CD4-positive, alpha-beta T cell (primary cell): ENCODE data around the gene MFAP5. TPM values are rescaled to one million over a fixed set of nuclear protein-coding genes. Genes with fewer than 3 reads are reported as not detected.

ENCODE experiments used
- ATAC-seq: fragments of 200-7000 bp; cut with Tn5 transposase; one replicate; pipeline ENCODE4 v1.10.0; 2022; ENCODE audit warnings: mild to moderate bottlenecking; ENCODE audit not compliant: poor library complexity
- CTCF ChIA-PET: fragments of 350-600 bp; sonication (Branson Sonifier 250); formaldehyde crosslinking; loops from one replicate; lab custom pipeline; 2021; ENCODE audit warnings: antibody characterized with exemption, inconsistent platforms; lab: Charles Lee
- POLR2A ChIA-PET: fragments of 350-600 bp; sonication (Branson Sonifier 250); formaldehyde crosslinking; loops from one replicate; lab custom pipeline; 2021; ENCODE audit warnings: antibody characterized with exemption, inconsistent platforms; lab: Charles Lee
- DNase-seq, 14 experiments: peaks; one replicate each; pipeline ENCODE4 v3.0.0-alpha.2; 2013 to 2020; ENCODE audit warnings: mixed read lengths in 2 of 14
- H3K27ac ChIP-seq, 2 donors: one replicate each; pipeline versions ENCODE4 v1.5.1 to v1.7.0; 2013; ENCODE audit warnings: low read length in 2 of 2, low read depth in 1 of 2, mild to moderate bottlenecking in 1 of 2
- H3K27me3 ChIP-seq, 2 experiments: 1 replicate in 1 of 2; 2 replicates in 1 of 2; pipeline versions ENCODE4 v1.6.1 to v1.7.0; 2013; ENCODE audit warnings: low read length in 2 of 2, control low read depth in 1 of 2, mild to moderate bottlenecking in 1 of 2, moderate library complexity in 1 of 2; ENCODE audit not compliant: insufficient read depth in 2 of 2, control insufficient read depth in 1 of 2
- H3K36me3 ChIP-seq: one replicate; pipeline ENCODE4 v1.6.1; 2013; ENCODE audit warnings: low read length, control low read depth; ENCODE audit not compliant: insufficient read depth
- H3K4me1 ChIP-seq: one replicate; pipeline ENCODE4 v1.6.1; 2013; ENCODE audit warnings: low read length, control low read depth; ENCODE audit not compliant: insufficient read depth
- H3K4me3 ChIP-seq: one replicate; pipeline ENCODE4 v1.5.1; 2013; ENCODE audit warnings: mild to moderate bottlenecking, low read length, moderate library complexity
- H3K9me3 ChIP-seq, 2 experiments: 1 replicate in 1 of 2; 2 replicates in 1 of 2; pipeline versions ENCODE4 v1.6.1 to v1.7.0; 2013; ENCODE audit warnings: low read length in 2 of 2, mild to moderate bottlenecking in 2 of 2, control low read depth in 1 of 2, moderate library complexity in 1 of 2; ENCODE audit not compliant: control insufficient read depth in 1 of 2, insufficient read depth in 1 of 2
- H3K27ac Mint-ChIP-seq: one replicate; pipeline ENCODE4 v1.8.0; 2020; ENCODE audit warnings: mixed read lengths
- H3K27me3 Mint-ChIP-seq: one replicate; pipeline ENCODE4 v1.8.0; 2021; ENCODE audit warnings: mixed read lengths
- H3K36me3 Mint-ChIP-seq: one replicate; pipeline ENCODE4 v1.8.0; 2021; ENCODE audit warnings: low read depth, mixed read lengths
- H3K4me1 Mint-ChIP-seq: one replicate; pipeline ENCODE4 v1.8.0; 2021; ENCODE audit warnings: low read depth, mixed read lengths
- H3K4me3 Mint-ChIP-seq: one replicate; pipeline ENCODE4 v1.8.0; 2020; ENCODE audit warnings: mild to moderate bottlenecking, mixed read lengths
- H3K9me3 Mint-ChIP-seq: one replicate; pipeline ENCODE4 v1.8.0; 2020; ENCODE audit warnings: mixed read lengths
- CTCF ChIP-seq: fragments of 200-600 bp; IDR thresholded peaks from one replicate; pipeline ENCODE4 v1.8.0; 2022; ENCODE audit warnings: antibody characterized with exemption, mild to moderate bottlenecking
- intact Hi-C, 2 experiments: fragments of 100-400 bp; cut with DNase I in 1 of 2; cut with micrococcal nuclease in 1 of 2; formaldehyde crosslinking; loops; one replicate each; pipeline versions ENCODE4 v1.15.1 to v1.9.0; 2023 to 2025; cut with DNase I, micrococcal nuclease
- total RNA-seq, 174 experiments: library from RNA in 2 of 174; stranded (reverse) in 2 of 174; gene quantifications; one replicate each; pipeline ENCODE4 v1.2.3 and lab custom pipeline; 2021 to 2026

Gene MFAP5
- total RNA-seq, 2 experiments from 2014 or later = not detected

- Mint-ChIP-seq H3K27ac (no peak overlapping the region), H3K4me1 (peaks cover 14% of the 10 kb centered on the region), H3K4me3 (no peak overlapping the region), H3K36me3 (no peaks in the 10 kb centered on the region), H3K9me3 (no peaks in the 10 kb centered on the region), H3K27me3 (no peaks in the 10 kb centered on the region)
- ChIA-PET CTCF (interaction anchor here (0.6 to 1.4 kb wide), 4 partner anchors 20 to 372 kb away, joined by 3 to 9 read pairs (median 4); no protein-coding TSS in a partner anchor), POLR2A (no interaction called here)
- H3K4me3 ChIP-seq = no peak overlapping the region
- ATAC-seq = no peak
- H3K4me1 ChIP-seq = peaks cover 5% of the 10 kb centered on the region
- no peak for DNase-seq
- intact Hi-C loops = no loop called here
- H3K36me3 ChIP-seq = no peaks in the 10 kb centered on the region
- H3K27me3 ChIP-seq = no peaks in the 10 kb centered on the region
- H3K27ac ChIP-seq = no peak overlapping the region
- no peak for TF ChIP-seq CTCF
- no peaks in the 10 kb centered on the region for H3K9me3 ChIP-seq
Observed at GRCh38 chr12:8677362-8677761, 14.7 kb upstream of the MFAP5 start.

GRCh38 chr12:8676651-8677050 is 14.0 kb upstream of the MFAP5 start:
- ATAC-seq = no peak
- no peak overlapping the region for H3K27ac Mint-ChIP-seq
- no peak overlapping the region for H3K27ac ChIP-seq
- H3K27me3 ChIP-seq = no peaks in the 10 kb centered on the region
- H3K4me3 Mint-ChIP-seq = no peak overlapping the region
- CTCF ChIA-PET = interaction anchor here (1.3 to 1.4 kb wide), 3 partner anchors 19 to 373 kb away, joined by 3 to 9 read pairs (median 3); no protein-coding TSS in a partner anchor
- no peaks in the 10 kb centered on the region for H3K36me3 Mint-ChIP-seq
- H3K9me3 ChIP-seq = no peaks in the 10 kb centered on the region
- POLR2A ChIA-PET = no interaction called here
- intact Hi-C loops = no loop called here
- no peaks in the 10 kb centered on the region for H3K27me3 Mint-ChIP-seq
- TF ChIP-seq CTCF = no peak
- H3K4me1 ChIP-seq = no peaks in the 10 kb centered on the region
- peaks cover 9% of the 10 kb centered on the region for H3K4me1 Mint-ChIP-seq
- H3K4me3 ChIP-seq = no peak overlapping the region
- DNase-seq = no peak
- no peaks in the 10 kb centered on the region for H3K36me3 ChIP-seq
- no peaks in the 10 kb centered on the region for H3K9me3 Mint-ChIP-seq

GRCh38 chr12:8675591-8676036 is 13.0 kb upstream of the MFAP5 start:
- Mint-ChIP-seq H3K27ac (peak overlapping the region; percentile 6), H3K9me3 (no peaks in the 10 kb centered on the region), H3K4me1 (peaks cover 9% of the 10 kb centered on the region), H3K36me3 (no peaks in the 10 kb centered on the region), H3K4me3 (no peak overlapping the region), H3K27me3 (no peaks in the 10 kb centered on the region)
- POLR2A ChIA-PET = no interaction called here
- ATAC-seq (no peak), DNase-seq (no peak)
- Histone ChIP-seq H3K27ac (no peak overlapping the region), H3K9me3 (peaks cover 0 to 4% of the 10 kb centered on the region in 2 experiments), H3K27me3 (no peaks in the 10 kb centered on the region), H3K36me3 (no peaks in the 10 kb centered on the region), H3K4me3 (no peak overlapping the region), H3K4me1 (no peaks in the 10 kb centered on the region)
- CTCF ChIA-PET = interaction anchor here (0.7 to 1.3 kb wide), 4 partner anchors 15 to 374 kb away, joined by 3 read pairs; no protein-coding TSS in a partner anchor
- TF ChIP-seq CTCF = no peak
- intact Hi-C loops = no loop called here
